NCI-H510A (cell line): ENCODE data around the gene PSME3.
"Not testable (repeated sequence)": the region's sequence is repeated elsewhere in the genome, so short reads cannot be mapped to it uniquely, and the experiment has no call there.

Source experiments
- DNase-seq: peaks from one replicate; lab custom pipeline; 2025; lab: John Stamatoyannopoulos, UW

Gene PSME3

GRCh38 chr17:42851371-42852240, 18.4 kb downstream of the PSME3 start:
- not testable (repeated sequence) for DNase-seq

- DNase-seq = no peak
Measured at GRCh38 chr17:42852351-42852750, 19.2 kb downstream of the PSME3 start.

- no peak for DNase-seq
Measured at GRCh38 chr17:42853004-42853403, 19.8 kb downstream of the PSME3 start.

GRCh38 chr17:42853597-42853967, 20.4 kb downstream of the PSME3 start:
- DNase-seq = no peak

- DNase-seq = no peak
Measured at GRCh38 chr17:42853968-42854790, 21.0 kb downstream of the PSME3 start.

GRCh38 chr17:42855048-42855596, 21.9 kb downstream of the PSME3 start:
- no peak for DNase-seq

GRCh38 chr17:42856093-42856492, 22.9 kb downstream of the PSME3 start:
- DNase-seq = not testable (repeated sequence)

- DNase-seq = not testable (repeated sequence)
Measured at GRCh38 chr17:42856516-42856915, 23.3 kb downstream of the PSME3 start.

GRCh38 chr17:42857389-42857788, 24.2 kb downstream of the PSME3 start:
- no peak for DNase-seq

GRCh38 chr17:42865638-42866094, 32.5 kb downstream of the PSME3 start:
- no peak for DNase-seq

GRCh38 chr17:42866216-42866615, 33.0 kb downstream of the PSME3 start:
- no peak for DNase-seq

GRCh38 chr17:42866631-42867575, 33.7 kb downstream of the PSME3 start:
- DNase-seq = no peak

- DNase-seq = not testable (repeated sequence)
Measured at GRCh38 chr17:42867694-42868261, 34.6 kb downstream of the PSME3 start.

- DNase-seq = no peak
Measured at GRCh38 chr17:42868338-42868737, 35.1 kb downstream of the PSME3 start.

- no peak for DNase-seq
Measured at GRCh38 chr17:42871647-42872046, 38.5 kb downstream of the PSME3 start.

GRCh38 chr17:42872251-42872965, 39.2 kb downstream of the PSME3 start:
- no peak for DNase-seq

- DNase-seq = no peak
Measured at GRCh38 chr17:42873315-42873714, 40.1 kb downstream of the PSME3 start.

- not testable (repeated sequence) for DNase-seq
Measured at GRCh38 chr17:42873932-42874695, 40.9 kb downstream of the PSME3 start.

GRCh38 chr17:42877037-42877436, 43.8 kb downstream of the PSME3 start:
- no peak for DNase-seq
